Measurements from ENCODE around the gene SMIM21. TPM values are rescaled to one million over a fixed set of nuclear protein-coding genes. Genes with fewer than 3 reads are reported as not detected.

The SMIM21 gene
- total RNA-seq, 1 experiment from 2014 or later, result not detected

GRCh38 chr18:75407468-75408437 is 19.8 kb downstream of the SMIM21 start:
- no peak overlapping the region for H3K4me3 Mint-ChIP-seq (ENCODE audit: low read depth, unreplicated experiment)
- no peaks in the 10 kb centered on the region for H3K36me3 Mint-ChIP-seq (ENCODE audit: insufficient read depth, unreplicated experiment)
- intact Hi-C loops (cut with micrococcal nuclease; ENCODE audit: unreplicated experiment), result no loop called here
- DNase-seq, result no peak
- no peaks in the 10 kb centered on the region for H3K4me1 Mint-ChIP-seq (ENCODE audit: low read depth, unreplicated experiment)
- peaks cover 6% of the 10 kb centered on the region for H3K9me3 Mint-ChIP-seq (ENCODE audit: low read depth, unreplicated experiment)
- peaks cover 25% of the 10 kb centered on the region for H3K27me3 Mint-ChIP-seq (ENCODE audit: unreplicated experiment)
- BruUV-seq (replicated peaks), result no TSS peak
- CTCF ChIA-PET, result no interaction called here
- no peak overlapping the region for H3K27ac Mint-ChIP-seq (ENCODE audit: unreplicated experiment)
- TF ChIP-seq CTCF (IDR thresholded peaks at IDR 0.05; ENCODE audit: unreplicated experiment), result no peak

DNA sequence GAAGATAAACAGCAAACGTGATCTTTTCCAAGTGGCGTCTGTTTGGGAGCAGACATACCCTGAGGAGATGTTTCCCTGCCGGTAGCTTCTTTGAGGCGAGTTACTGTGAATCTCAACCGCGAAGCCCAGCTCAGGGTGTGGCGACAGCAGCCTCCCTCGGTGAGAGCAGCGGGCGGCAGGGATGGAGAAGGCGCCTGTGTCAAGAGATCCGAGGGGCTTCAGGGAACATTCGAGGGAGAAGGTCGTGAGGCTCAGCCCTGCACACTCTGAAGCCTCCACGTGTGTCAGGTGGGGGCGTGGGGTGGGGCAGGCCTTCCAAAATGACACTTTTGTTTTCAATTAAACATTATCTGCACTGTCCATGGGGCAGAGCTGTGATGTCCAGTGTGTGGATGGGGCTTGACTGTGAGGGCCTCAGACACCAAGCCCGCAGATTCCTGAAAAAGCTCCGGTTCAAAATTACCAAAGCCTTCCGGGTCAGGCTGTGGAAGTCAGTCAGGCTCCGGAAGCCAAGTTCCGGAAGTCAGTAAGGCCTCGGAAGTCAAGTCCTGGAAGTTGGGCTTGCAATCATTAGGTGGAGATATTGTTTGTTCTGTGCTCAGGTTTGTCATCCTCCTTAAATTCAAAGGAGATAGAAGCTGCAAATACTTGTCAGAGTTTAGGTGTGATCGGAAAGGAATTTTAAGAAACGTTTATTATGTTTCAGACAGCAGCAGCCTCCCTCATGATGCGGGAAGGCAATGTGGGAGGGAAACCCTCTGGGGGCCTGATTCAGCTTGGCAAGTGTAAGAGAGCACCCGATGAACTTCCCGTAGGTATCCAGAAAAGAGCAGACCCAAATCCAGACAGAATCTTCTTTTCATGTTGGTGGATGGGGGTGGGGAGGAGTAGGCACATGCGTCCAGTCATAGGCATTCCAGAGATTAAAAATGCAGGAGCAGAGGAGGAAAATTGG is 20.7 kb downstream of the SMIM21 start:
- no peaks in the 10 kb centered on the region for H3K4me1 Mint-ChIP-seq (ENCODE audit: low read depth, unreplicated experiment)
- CTCF ChIA-PET, result interaction anchor here (0.6 kb wide), 1 partner anchor 177 kb away, joined by 3 read pairs; no protein-coding TSS in a partner anchor
- intact Hi-C loops (cut with micrococcal nuclease; ENCODE audit: unreplicated experiment), result no loop called here
- H3K4me3 Mint-ChIP-seq (ENCODE audit: low read depth, unreplicated experiment), result no peak overlapping the region
- no peaks in the 10 kb centered on the region for H3K36me3 Mint-ChIP-seq (ENCODE audit: insufficient read depth, unreplicated experiment)
- H3K27ac Mint-ChIP-seq (ENCODE audit: unreplicated experiment), result no peak overlapping the region
- H3K9me3 Mint-ChIP-seq (ENCODE audit: low read depth, unreplicated experiment), result peaks cover 11% of the 10 kb centered on the region
- BruUV-seq (replicated peaks), result no TSS peak
- TF ChIP-seq CTCF (IDR thresholded peaks at IDR 0.05; ENCODE audit: unreplicated experiment), result no peak
- no peak for DNase-seq
- H3K27me3 Mint-ChIP-seq (ENCODE audit: unreplicated experiment), result peaks cover 27% of the 10 kb centered on the region

DNA sequence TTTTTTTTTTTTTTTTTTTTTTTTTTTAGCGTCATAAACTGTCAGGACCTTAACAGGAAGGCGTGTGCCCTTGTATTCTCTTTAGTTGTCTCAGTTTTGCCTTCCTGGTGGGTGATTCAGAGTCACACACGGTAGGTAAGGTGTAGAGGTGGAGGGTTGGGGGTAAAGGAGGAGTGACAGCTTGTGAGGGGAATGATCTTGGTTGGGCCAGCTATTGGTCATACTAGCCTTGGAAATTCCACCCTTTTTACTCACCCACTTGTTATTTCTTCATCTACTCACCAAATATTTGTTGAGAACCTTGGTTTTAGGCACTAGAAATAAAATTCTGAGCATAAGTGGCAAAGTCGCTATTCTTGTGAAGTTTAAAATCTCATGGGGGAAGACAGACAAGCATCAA is 22.2 kb downstream of the SMIM21 start:
- intact Hi-C loops (cut with micrococcal nuclease; ENCODE audit: unreplicated experiment), result no loop called here
- Mint-ChIP-seq H3K4me3 (ENCODE audit: low read depth, unreplicated experiment) (no peak overlapping the region), H3K27ac (ENCODE audit: unreplicated experiment) (no peak overlapping the region), H3K9me3 (ENCODE audit: low read depth, unreplicated experiment) (peaks cover 11% of the 10 kb centered on the region), H3K27me3 (ENCODE audit: unreplicated experiment) (peaks cover 27% of the 10 kb centered on the region), H3K4me1 (ENCODE audit: low read depth, unreplicated experiment) (no peaks in the 10 kb centered on the region), H3K36me3 (ENCODE audit: insufficient read depth, unreplicated experiment) (no peaks in the 10 kb centered on the region)
- no peak for DNase-seq
- TF ChIP-seq CTCF (IDR thresholded peaks at IDR 0.05; ENCODE audit: unreplicated experiment), result no peak
- no TSS peak for BruUV-seq (replicated peaks)
- CTCF ChIA-PET, result no interaction called here

DNA sequence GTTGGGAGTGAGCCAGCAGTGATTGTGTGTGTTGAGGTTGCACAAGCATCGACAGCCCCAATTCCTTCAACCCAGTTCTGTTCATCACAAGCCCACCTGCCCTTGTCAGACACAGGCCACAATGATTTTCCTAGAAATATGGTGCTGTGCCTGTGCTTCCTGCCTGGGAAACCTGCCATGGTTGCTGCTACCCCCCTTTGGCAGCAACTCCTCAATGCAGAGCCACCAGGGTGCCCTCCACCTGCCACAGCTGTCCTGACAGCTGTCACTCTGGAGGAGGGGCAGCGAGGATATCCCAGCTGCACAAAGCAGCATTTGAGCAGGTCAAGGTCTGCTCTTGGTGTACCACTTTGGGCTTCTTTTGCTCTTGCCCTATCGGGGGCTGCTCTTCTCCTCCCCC is 27.1 kb downstream of the SMIM21 start:
- intact Hi-C loops (cut with micrococcal nuclease; ENCODE audit: unreplicated experiment), result no loop called here
- CTCF ChIA-PET, result no interaction called here
- Mint-ChIP-seq H3K9me3 (ENCODE audit: low read depth, unreplicated experiment) (peaks cover 11% of the 10 kb centered on the region), H3K27me3 (ENCODE audit: unreplicated experiment) (peaks cover 27% of the 10 kb centered on the region), H3K4me3 (ENCODE audit: low read depth, unreplicated experiment) (no peak overlapping the region), H3K4me1 (ENCODE audit: low read depth, unreplicated experiment) (no peaks in the 10 kb centered on the region), H3K36me3 (ENCODE audit: insufficient read depth, unreplicated experiment) (no peaks in the 10 kb centered on the region), H3K27ac (ENCODE audit: unreplicated experiment) (no peak overlapping the region)
- no peak for DNase-seq
- no peak for TF ChIP-seq CTCF (IDR thresholded peaks at IDR 0.05; ENCODE audit: unreplicated experiment)
- no TSS peak for BruUV-seq (replicated peaks)
